Sciatic nerve (tissue), 2 donors: ENCODE data around the gene PNPO. TPM values are rescaled to one million over a fixed set of nuclear protein-coding genes. Genes with fewer than 3 reads are reported as not detected.

Experiments used
- ATAC-seq: fragments of 200-7000 bp; cut with Tn5 transposase; one replicate; pipeline ENCODE4 v1.9.1; 2020; ENCODE audit warnings: mild to moderate bottlenecking, moderate library complexity
- DNase-seq: peaks from one replicate; pipeline ENCODE4 v3.0.0-alpha.2; 2020; ENCODE audit warnings: low spot score
- intact Hi-C: fragments of 100-400 bp; cut with DNase I; formaldehyde crosslinking; loops from one replicate; pipeline ENCODE4 v1.14.2; 2022
- total RNA-seq: library from RNA; stranded (reverse); fragmentation: NEBNext Ultra II Directional; extraction: Animal tissue kit (Norgen Biotek cat#: 25700); gene quantifications from one replicate; pipeline ENCODE4 v1.2.1, GENCODE V29; 2021
- donor health status: DM: no; HTN: no; CAD: no.
- donor health status: DM: no; HTN: no; CAD: no.

The PNPO gene
- total RNA-seq, 1 donor from 2014 or later, result 20.0 TPM

- intact Hi-C loops, result loop anchor here (5.0 kb wide), 1 partner anchor 48 kb away; the partner anchor contains the start of gene SP2
- DNase-seq (no peak), ATAC-seq (no peak)
These were observed 3.7 kb downstream of the PNPO start for GRCh38 chr17:47945080-47945479.

- intact Hi-C loops, result loop anchor here (5.0 kb wide), 1 partner anchor 49 kb away; the partner anchor contains the start of gene SP2
- ATAC-seq (no peak), DNase-seq (no peak)
These were observed 4.4 kb downstream of the PNPO start for GRCh38 chr17:47945529-47946508.

GRCh38 chr17:47946516-47946915, 5.1 kb downstream of the PNPO start:
- ATAC-seq, result no peak
- no peak for DNase-seq
- intact Hi-C loops, result loop anchor here (5.0 kb wide), 1 partner anchor 49 kb away; the partner anchor contains the start of gene SP2

GRCh38 chr17:47946929-47947397, 5.6 kb downstream of the PNPO start:
- intact Hi-C loops, result loop anchor here (5.0 kb wide), 1 partner anchor 50 kb away; the partner anchor contains the start of gene SP2
- peak; percentile 39 for ATAC-seq
- peak; percentile 79 for DNase-seq

- ATAC-seq (peak; percentile 3), DNase-seq (no peak)
- intact Hi-C loops, result loop anchor here (5.0 kb wide), 1 partner anchor 51 kb away; the partner anchor contains the start of gene SP2
These were observed 7.4 kb downstream of the PNPO start for GRCh38 chr17:47948706-47949196.

- peak; percentile 93 for ATAC-seq
- peak; percentile 96 for DNase-seq
- intact Hi-C loops, result loop anchor here (5.0 kb wide), 1 partner anchor 52 kb away; the partner anchor contains the start of gene SP2
These were observed 7.9 kb downstream of the PNPO start for GRCh38 chr17:47949197-47949759.

GRCh38 chr17:47949946-47950345, 8.6 kb downstream of the PNPO start:
- intact Hi-C loops, result loop anchor here (5.0 to 10.0 kb wide), 2 partner anchors 53 to 105 kb away; partner anchors contain the start of genes SCRN2 and SP2
- ATAC-seq, result peak; percentile 5
- DNase-seq, result no peak

GRCh38 chr17:47950448-47950847, 9.1 kb downstream of the PNPO start:
- ATAC-seq, result no peak
- DNase-seq, result no peak
- intact Hi-C loops, result loop anchor here (10.0 kb wide), 1 partner anchor 106 kb away; the partner anchor contains the start of gene SCRN2

- intact Hi-C loops, result loop anchor here (10.0 kb wide), 1 partner anchor 108 kb away; the partner anchor contains the start of gene SCRN2
- no peak for DNase-seq
- no peak for ATAC-seq
These were observed 11.0 kb downstream of the PNPO start for GRCh38 chr17:47952171-47953021.

- intact Hi-C loops, result loop anchor here (10.0 kb wide), 1 partner anchor 109 kb away; the partner anchor contains the start of gene SCRN2
- DNase-seq (no peak), ATAC-seq (no peak)
These were observed 12.5 kb downstream of the PNPO start for GRCh38 chr17:47953909-47954308.

GRCh38 chr17:47955497-47956461, 14.4 kb downstream of the PNPO start:
- intact Hi-C loops, result loop anchor here (10.0 kb wide), 1 partner anchor 111 kb away; the partner anchor contains the start of gene SCRN2
- DNase-seq (no peak), ATAC-seq (peak; percentile 43)

GRCh38 chr17:47956791-47957590, 15.6 kb downstream of the PNPO start:
- ATAC-seq, result no peak
- no peak for DNase-seq
- intact Hi-C loops, result loop anchor here (10.0 kb wide), 1 partner anchor 112 kb away; the partner anchor contains the start of gene SCRN2

GRCh38 chr17:47957591-47958490, 16.5 kb downstream of the PNPO start, which contains the start of gene PRR15L:
Gene PRR15L (minus strand): TSS chr17:47957883. CDS start chr17:47953234, 4,649 bp downstream.
- ATAC-seq (no peak), DNase-seq (no peak)
- intact Hi-C loops, result loop anchor here (10.0 kb wide), 1 partner anchor 113 kb away; the partner anchor contains the start of gene SCRN2

- intact Hi-C loops, result loop anchor here (10.0 kb wide), 1 partner anchor 115 kb away; the partner anchor contains the start of gene SCRN2
- no peak for ATAC-seq
These were observed 18.7 kb downstream of the PNPO start for GRCh38 chr17:47959825-47960655.

More at GRCh38 chr17:47959825-47960655, 18.7 kb downstream of the PNPO start:
- no peak for DNase-seq
